GM21381 (cell line): Measurements from ENCODE around the gene MEOX2.

Source experiments
- ATAC-seq: cut with Tn5 transposase; IDR thresholded peaks from one replicate; pipeline ENCODE4 v1.9.1; 2021; ENCODE audit warnings: mild to moderate bottlenecking, moderate library complexity; ENCODE audit not compliant: unreplicated experiment

MEOX2 gene

DNA sequence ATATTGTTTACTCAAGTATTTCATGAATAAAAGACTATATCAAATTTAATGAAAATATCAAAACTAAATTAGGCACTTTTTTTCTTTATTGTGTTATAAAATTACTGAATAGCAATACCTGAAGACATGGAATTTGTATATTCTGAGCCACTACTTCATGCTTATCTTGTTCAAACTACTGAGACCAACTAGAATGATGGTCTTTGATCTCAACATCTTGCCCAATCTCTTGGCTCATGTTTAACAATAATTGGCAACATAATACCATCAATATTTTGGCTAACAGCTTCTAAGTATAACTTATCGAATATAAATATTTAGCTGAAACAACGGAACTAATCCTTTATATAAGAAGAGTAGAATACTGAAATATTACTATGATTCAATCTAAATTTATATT lies 68.2 kb downstream of the MEOX2 start:
- no peak for ATAC-seq

DNA sequence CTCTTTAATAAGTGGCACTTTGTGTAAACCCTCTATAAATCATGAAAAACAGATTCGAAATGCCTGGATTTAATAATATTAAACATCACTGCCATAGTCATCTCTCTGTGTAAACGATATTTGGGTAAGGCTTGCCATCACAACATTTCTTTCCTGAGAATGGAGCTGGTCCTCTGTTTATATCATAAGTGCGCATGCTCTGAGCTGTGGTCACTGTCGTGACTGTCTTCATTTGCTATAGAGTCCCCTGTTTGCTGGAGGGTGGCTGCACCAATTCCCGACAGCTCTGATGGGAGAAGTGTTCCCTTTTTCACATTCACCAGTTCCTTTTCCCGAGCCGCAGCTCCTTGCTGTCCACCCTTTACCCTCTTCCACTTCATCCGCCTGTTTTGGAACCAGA lies 74.3 kb downstream of the MEOX2 start:
- no peak for ATAC-seq

- no peak for ATAC-seq
These were observed 76.0 kb downstream of the MEOX2 start for GRCh38 chr7:15610503-15610902.

GRCh38 chr7:15609287-15609686 lies 77.2 kb downstream of the MEOX2 start:
- no peak for ATAC-seq

- ATAC-seq, result no peak
These were observed 78.8 kb downstream of the MEOX2 start for GRCh38 chr7:15607529-15608210.

DNA sequence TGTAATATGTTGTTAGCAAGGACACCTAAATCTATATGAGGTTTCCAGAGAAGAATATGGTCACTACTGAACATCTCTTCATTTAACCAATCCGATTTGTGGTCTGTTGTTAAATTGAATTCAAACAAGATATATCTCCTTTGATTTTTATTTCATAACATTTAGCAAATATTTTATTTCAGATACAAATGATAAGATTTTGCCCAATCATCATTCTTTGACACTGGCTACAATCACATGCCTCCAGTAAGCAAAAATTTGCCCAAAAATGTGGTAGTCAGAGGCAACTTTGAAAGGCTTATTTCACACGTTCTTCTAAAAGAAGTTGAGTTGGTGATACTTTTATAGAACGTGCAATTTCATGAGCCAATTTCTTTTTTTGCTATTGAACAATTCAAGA lies 79.9 kb downstream of the MEOX2 start:
- no peak for ATAC-seq

DNA sequence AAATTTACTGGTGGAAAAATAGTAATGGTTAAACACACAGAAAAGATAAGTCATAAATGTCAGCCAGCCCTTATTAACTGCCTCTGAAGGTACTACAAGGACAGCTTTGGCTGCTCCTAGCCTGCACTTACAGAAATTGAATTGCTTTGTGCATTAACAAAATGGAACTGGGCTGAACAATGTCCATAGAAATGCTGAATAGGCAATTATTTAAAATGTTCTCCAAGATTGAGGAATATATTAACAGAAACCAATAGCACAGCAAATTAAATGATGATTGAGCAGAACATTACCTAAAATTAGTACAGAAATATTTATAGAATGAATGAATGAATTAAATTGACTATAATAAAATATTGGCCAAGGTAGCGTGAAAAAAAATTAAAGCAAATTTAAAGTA lies 82.3 kb downstream of the MEOX2 start:
- ATAC-seq, result no peak

- ATAC-seq, result no peak
These were observed 83.4 kb downstream of the MEOX2 start for GRCh38 chr7:15603124-15603523.

DNA sequence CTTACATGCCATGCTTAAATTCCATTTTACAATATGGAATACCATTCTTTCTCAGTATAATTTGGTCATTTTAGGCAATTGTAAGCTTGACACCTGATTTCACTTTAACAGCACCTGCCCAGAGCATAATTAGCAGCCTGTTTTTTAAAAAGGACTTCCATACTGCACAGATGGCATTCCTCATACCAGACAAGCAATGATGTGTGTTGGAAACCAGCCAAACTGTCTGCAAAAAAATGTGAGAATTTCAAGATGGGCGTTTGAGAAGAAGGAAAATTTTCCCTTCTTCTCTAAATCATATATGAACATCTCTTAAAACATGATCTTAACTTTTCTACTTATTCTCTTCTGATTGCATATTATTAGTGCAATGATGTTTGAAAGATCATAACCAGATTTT lies 84.2 kb downstream of the MEOX2 start:
- ATAC-seq, result no peak

DNA sequence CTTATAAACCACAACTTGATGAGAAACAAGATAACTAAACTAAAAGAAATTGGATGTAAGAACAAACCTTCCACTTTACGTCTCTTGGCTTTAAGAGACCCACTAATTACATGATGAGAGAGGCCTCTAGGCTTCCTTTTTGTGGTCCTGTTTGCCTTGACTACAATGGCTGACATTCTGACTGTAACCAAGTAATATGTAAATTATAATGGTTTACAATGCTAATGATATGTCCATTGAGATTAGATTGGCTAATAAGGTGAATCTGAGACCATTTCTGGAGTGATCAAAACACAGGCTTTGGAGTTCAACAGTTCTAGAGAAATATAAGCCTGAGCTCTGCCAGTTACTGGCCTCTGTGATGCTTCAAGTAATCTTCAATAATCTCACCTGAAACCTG lies 85.3 kb downstream of the MEOX2 start:
- ATAC-seq, result no peak

- no peak for ATAC-seq
These were observed 86.2 kb downstream of the MEOX2 start for GRCh38 chr7:15600298-15600697.

- no peak for ATAC-seq
These were observed 92.0 kb downstream of the MEOX2 start for GRCh38 chr7:15594461-15594860.

DNA sequence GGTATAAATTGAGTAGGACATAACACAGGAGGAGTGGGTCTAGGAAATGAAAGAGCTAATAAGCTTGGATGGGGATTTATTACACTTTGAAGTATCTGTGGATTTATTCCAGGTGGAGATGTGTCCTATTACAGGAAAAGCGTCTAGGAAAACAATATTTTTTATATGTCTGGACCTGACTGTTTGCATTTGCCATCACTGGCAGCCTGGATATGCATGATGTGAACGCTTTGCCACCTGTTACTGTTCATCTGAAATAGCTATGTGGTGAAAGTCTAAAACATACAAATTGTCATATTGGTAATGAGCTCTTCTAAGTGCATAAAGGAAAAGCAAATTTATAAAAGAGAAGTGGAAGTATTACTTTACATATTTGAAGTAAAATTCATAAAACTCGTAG lies 93.1 kb downstream of the MEOX2 start:
- ATAC-seq, result no peak

GRCh38 chr7:15586266-15586665 lies 100.2 kb downstream of the MEOX2 start:
- no peak for ATAC-seq

DNA sequence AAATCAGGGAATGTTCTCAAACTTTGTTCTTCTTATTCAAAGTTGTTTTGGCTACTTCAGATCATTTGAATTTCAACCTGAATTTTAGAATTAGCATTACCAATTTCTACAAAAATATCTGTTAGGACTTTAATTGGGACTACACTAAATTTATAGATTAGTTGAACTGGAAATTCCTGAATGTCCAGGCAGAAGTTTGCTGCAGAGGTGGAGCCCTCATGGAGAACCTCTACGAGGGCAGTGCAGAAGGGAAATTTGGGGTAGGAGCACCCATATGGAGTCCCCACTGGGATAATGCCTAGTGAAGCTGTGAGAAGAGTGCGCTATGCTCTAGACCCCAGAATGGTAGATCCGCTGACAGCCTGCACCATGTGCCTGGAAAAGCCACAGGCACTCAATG lies 101.9 kb downstream of the MEOX2 start:
- ATAC-seq, result no peak

- no peak for ATAC-seq
These were observed 103.7 kb downstream of the MEOX2 start for GRCh38 chr7:15582773-15583172.

- ATAC-seq, result no peak
These were observed 105.0 kb downstream of the MEOX2 start for GRCh38 chr7:15581352-15581951.

GRCh38 chr7:15580604-15581351 lies 105.7 kb downstream of the MEOX2 start:
- no peak for ATAC-seq

- no peak for ATAC-seq
These were observed 108.9 kb downstream of the MEOX2 start for GRCh38 chr7:15577600-15577999.

DNA sequence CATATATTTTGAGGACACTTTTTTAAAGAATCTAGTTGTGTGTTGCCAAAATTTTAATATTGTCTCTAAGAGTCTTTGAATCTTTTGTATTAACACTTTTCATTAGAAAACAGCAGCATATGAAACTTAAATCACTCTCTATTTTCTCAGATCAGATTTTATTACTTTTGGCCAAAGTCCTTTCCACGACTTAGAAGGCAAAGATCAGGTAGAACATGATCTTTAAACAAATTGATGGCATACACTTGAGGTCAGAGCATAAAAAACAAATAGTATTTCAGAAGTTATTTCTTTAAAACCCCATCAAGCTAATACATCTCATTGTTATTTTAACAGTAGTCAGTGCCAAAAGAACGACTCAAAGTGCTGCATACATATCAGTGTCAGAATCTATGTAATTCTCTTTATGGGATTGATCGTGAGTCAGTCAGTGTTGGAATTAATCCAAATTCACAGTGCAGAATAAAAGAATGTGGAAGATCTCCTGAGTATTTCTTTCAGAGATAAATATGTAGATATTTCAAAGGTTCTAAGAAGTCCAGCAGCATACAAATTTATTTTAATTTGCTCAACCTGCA lies 115.1 kb downstream of the MEOX2 start:
- ATAC-seq, result no peak

GRCh38 chr7:15567652-15568051 lies 118.8 kb downstream of the MEOX2 start:
- no peak for ATAC-seq

GRCh38 chr7:15567036-15567435 lies 119.4 kb downstream of the MEOX2 start:
- no peak for ATAC-seq
